GM23338 (cell line): ENCODE measurements around the gene EPHA10. TPM values are rescaled to one million over a fixed set of nuclear protein-coding genes. Genes with fewer than 3 reads are reported as not detected.

Experiments
- ATAC-seq: fragments of 200-7000 bp; cut with Tn5 transposase; 3 replicates; pipeline ENCODE4 v1.9.1; 2020
- DNase-seq: peaks from one replicate; pipeline ENCODE4 v3.0.0-alpha.2; 2015; ENCODE audit warnings: low spot score
- H2AFZ ChIP-seq: fragments of 200-600 bp; sonication (generic); 2 replicates; pipeline ENCODE4 v1.8.0; 2016; ENCODE audit warnings: antibody characterized with exemption, mild to moderate bottlenecking, moderate library complexity
- H3F3A ChIP-seq: fragments of 200-600 bp; sonication (generic); replicated peaks from 2 replicates; pipeline ENCODE4 v1.8.0; 2017; ENCODE audit warnings: antibody characterized with exemption, mixed run types, low read depth
- H3K27ac ChIP-seq: fragments of 200-600 bp; sonication (generic); 2 replicates; pipeline ENCODE4 v1.6.1; 2016; ENCODE audit warnings: low read depth
- H3K27me3 ChIP-seq: fragments of 200-600 bp; sonication (generic); 2 replicates; pipeline ENCODE4 v1.8.0; 2016; ENCODE audit warnings: mild to moderate bottlenecking, mixed run types, moderate library complexity; ENCODE audit not compliant: insufficient read depth
- H3K36me3 ChIP-seq: fragments of 200-600 bp; sonication (generic); 2 replicates; pipeline ENCODE4 v1.8.0; 2016; ENCODE audit warnings: mild to moderate bottlenecking; ENCODE audit not compliant: insufficient read depth
- H3K4me1 ChIP-seq: fragments of 200-600 bp; sonication (generic); 2 replicates; pipeline ENCODE4 v1.8.0; 2016; ENCODE audit warnings: mild to moderate bottlenecking, moderate library complexity; ENCODE audit not compliant: insufficient read depth
- H3K4me2 ChIP-seq: fragments of 200-600 bp; sonication (generic); 2 replicates; pipeline ENCODE4 v1.7.1; 2017; ENCODE audit warnings: mixed run types
- H3K4me3 ChIP-seq: fragments of 200-600 bp; sonication (generic); 2 replicates; pipeline ENCODE4 v1.6.1; 2016; ENCODE audit warnings: mixed run types
- H3K79me2 ChIP-seq: fragments of 200-600 bp; sonication (generic); replicated peaks from 2 replicates; pipeline ENCODE4 v1.8.0; 2017; ENCODE audit warnings: mild to moderate bottlenecking; ENCODE audit not compliant: insufficient read depth
- H3K9me2 ChIP-seq: fragments of 200-600 bp; sonication (generic); 2 replicates; pipeline ENCODE4 v1.8.0; 2017; ENCODE audit not compliant: insufficient read depth
- H4K20me1 ChIP-seq: fragments of 200-600 bp; sonication (generic); replicated peaks from 2 replicates; pipeline ENCODE4 v1.8.0; 2017; ENCODE audit warnings: mild to moderate bottlenecking; ENCODE audit not compliant: insufficient read depth
- H3K27ac Mint-ChIP-seq: 2 replicates; pipeline ENCODE4 v1.8.0; 2020; ENCODE audit warnings: inconsistent platforms, mild to moderate bottlenecking, moderate library complexity, mixed read lengths
- H3K27me3 Mint-ChIP-seq: 3 replicates; pipeline ENCODE4 v1.8.0; 2022; ENCODE audit warnings: low read depth, mild to moderate bottlenecking, moderate library complexity, mixed read lengths, inconsistent platforms; ENCODE audit not compliant: insufficient read depth, poor library complexity
- H3K36me3 Mint-ChIP-seq: 3 replicates; pipeline ENCODE4 v1.8.0; 2021; ENCODE audit warnings: low read depth, mild to moderate bottlenecking, inconsistent platforms, moderate library complexity, mixed read lengths
- H3K4me1 Mint-ChIP-seq: 3 replicates; pipeline ENCODE4 v1.8.0; 2020; ENCODE audit warnings: mild to moderate bottlenecking, inconsistent platforms, mixed read lengths
- H3K4me3 Mint-ChIP-seq: 3 replicates; pipeline ENCODE4 v1.8.0; 2021; ENCODE audit warnings: moderate library complexity, mild to moderate bottlenecking, inconsistent platforms, mixed read lengths
- H3K9me3 Mint-ChIP-seq: 3 replicates; pipeline ENCODE4 v1.8.0; 2020; ENCODE audit warnings: moderate library complexity, mild to moderate bottlenecking, inconsistent platforms, mixed read lengths
- CREB1 ChIP-seq: fragments of 250-450 bp; sonication (Bioruptor Pico); IDR thresholded peaks from 2 replicates; pipeline ENCODE4 v1.5.0; 2020; ENCODE audit warnings: low read depth, mild to moderate bottlenecking, moderate library complexity
- EZH2 ChIP-seq: fragments of 200-600 bp; sonication (generic); IDR thresholded peaks from one replicate; pipeline ENCODE4 v1.8.0; 2017; ENCODE audit warnings: antibody characterized with exemption, mild to moderate bottlenecking, low read depth; ENCODE audit not compliant: unreplicated experiment
- EZH2phosphoT487 ChIP-seq: fragments of 200-600 bp; sonication (generic); IDR thresholded peaks from one replicate; pipeline ENCODE4 v1.8.1; 2018; ENCODE audit warnings: antibody characterized with exemption; ENCODE audit not compliant: unreplicated experiment
- JUNB ChIP-seq: IDR thresholded peaks from one replicate; pipeline ENCODE4 v1.6.1; 2016; ENCODE audit warnings: antibody characterized with exemption; ENCODE audit not compliant: unreplicated experiment
- NANOG ChIP-seq: IDR thresholded peaks from 2 replicates; pipeline ENCODE4 v1.6.1; 2016; ENCODE audit warnings: antibody characterized with exemption, borderline replicate concordance
- POLR2AphosphoS5 ChIP-seq: IDR thresholded peaks from 2 replicates; pipeline ENCODE4 v1.6.1; 2016; ENCODE audit warnings: antibody characterized with exemption, low read depth
- STAT1 ChIP-seq: IDR thresholded peaks from one replicate; pipeline ENCODE4 v1.6.1; 2016; ENCODE audit warnings: antibody characterized with exemption; ENCODE audit not compliant: unreplicated experiment
- ZNF114 ChIP-seq: fragments of 250-450 bp; sonication (Bioruptor Pico); IDR thresholded peaks from 2 replicates; pipeline ENCODE4 v1.5.0; 2020; ENCODE audit warnings: mild to moderate bottlenecking, moderate library complexity
- ZNF331 ChIP-seq: fragments of 250-450 bp; sonication (Bioruptor Pico); IDR thresholded peaks from 2 replicates; pipeline ENCODE4 v1.5.0; 2020; ENCODE audit warnings: low read depth, mild to moderate bottlenecking, moderate library complexity
- polyA plus RNA-seq: library from polyadenylated mRNA; unstranded; fragments of >200 nt; fragmentation: Nextera tagmentation; extraction: Ambion mirVana; gene quantifications from 2 replicates; pipeline ENCODE4 v1.2.1, GENCODE V29; 2016
- total RNA-seq: library from RNA; depleted of rRNA; stranded (reverse); fragments of >200 nt; shearing (Covaris generic); gene quantifications from 2 replicates; pipeline ENCODE4 v1.2.3, GENCODE V29; 2014
- TF ChIP-seq, protein P1 (sequence below): fragments of 250-450 bp; sonication (Bioruptor Pico); IDR thresholded peaks from 2 replicates; pipeline ENCODE4 v1.5.0; 2020; ENCODE audit warnings: mild to moderate bottlenecking, moderate library complexity
- TF ChIP-seq, protein P2 (sequence below): IDR thresholded peaks from one replicate; pipeline ENCODE4 v1.6.1; 2018; ENCODE audit warnings: antibody characterized with exemption; ENCODE audit not compliant: unreplicated experiment
- TF ChIP-seq, protein P3 (sequence below): IDR thresholded peaks from 2 replicates; pipeline ENCODE4 v1.6.1; 2016; ENCODE audit warnings: antibody characterized with exemption
- TF ChIP-seq, protein P4 (sequence below), 2 experiments: fragments of 200-600 bp in 1 of 2; sonication (generic) in 1 of 2; conservative IDR thresholded peaks; 2 replicates each; pipeline versions ENCODE4 v1.5.1 to v1.6.1; 2016 to 2017; ENCODE audit warnings: antibody characterized with exemption in 2 of 2, low read depth in 2 of 2, mild to moderate bottlenecking in 2 of 2, moderate library complexity in 1 of 2

EPHA10 gene
- total and polyA plus RNA-seq, 2 experiments from 2014 or later = 0.76 to 2.4 TPM

DNA sequence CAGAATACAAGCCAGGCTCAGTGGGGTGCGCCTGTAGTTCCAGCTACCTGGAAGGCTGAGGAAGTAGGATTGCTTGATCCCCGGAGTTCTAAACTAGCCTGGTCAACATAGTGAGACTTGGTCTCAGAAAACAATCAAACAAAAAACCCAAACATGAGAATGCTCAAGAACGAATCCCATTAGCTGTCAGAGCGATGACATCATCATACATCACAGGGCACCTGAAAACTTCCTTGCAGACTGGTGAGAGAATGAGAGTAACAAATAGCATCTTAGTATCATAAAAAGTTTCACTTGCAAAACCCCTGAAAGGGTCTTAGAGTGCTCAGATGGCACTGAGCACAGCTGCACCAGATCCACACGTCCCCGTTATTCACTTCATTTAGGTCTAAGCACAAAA is 93.7 kb downstream of the EPHA10 start:
- no peak overlapping the region for H3K4me3 Mint-ChIP-seq
- H3K27ac Mint-ChIP-seq = no peak overlapping the region
- TF ChIP-seq EZH2phosphoT487 = no peak
- TF ChIP-seq ZNF114 (CRISPR knock-in tag) = no peak
- no peak for TF ChIP-seq ZNF331
- TF ChIP-seq, protein P1, sequence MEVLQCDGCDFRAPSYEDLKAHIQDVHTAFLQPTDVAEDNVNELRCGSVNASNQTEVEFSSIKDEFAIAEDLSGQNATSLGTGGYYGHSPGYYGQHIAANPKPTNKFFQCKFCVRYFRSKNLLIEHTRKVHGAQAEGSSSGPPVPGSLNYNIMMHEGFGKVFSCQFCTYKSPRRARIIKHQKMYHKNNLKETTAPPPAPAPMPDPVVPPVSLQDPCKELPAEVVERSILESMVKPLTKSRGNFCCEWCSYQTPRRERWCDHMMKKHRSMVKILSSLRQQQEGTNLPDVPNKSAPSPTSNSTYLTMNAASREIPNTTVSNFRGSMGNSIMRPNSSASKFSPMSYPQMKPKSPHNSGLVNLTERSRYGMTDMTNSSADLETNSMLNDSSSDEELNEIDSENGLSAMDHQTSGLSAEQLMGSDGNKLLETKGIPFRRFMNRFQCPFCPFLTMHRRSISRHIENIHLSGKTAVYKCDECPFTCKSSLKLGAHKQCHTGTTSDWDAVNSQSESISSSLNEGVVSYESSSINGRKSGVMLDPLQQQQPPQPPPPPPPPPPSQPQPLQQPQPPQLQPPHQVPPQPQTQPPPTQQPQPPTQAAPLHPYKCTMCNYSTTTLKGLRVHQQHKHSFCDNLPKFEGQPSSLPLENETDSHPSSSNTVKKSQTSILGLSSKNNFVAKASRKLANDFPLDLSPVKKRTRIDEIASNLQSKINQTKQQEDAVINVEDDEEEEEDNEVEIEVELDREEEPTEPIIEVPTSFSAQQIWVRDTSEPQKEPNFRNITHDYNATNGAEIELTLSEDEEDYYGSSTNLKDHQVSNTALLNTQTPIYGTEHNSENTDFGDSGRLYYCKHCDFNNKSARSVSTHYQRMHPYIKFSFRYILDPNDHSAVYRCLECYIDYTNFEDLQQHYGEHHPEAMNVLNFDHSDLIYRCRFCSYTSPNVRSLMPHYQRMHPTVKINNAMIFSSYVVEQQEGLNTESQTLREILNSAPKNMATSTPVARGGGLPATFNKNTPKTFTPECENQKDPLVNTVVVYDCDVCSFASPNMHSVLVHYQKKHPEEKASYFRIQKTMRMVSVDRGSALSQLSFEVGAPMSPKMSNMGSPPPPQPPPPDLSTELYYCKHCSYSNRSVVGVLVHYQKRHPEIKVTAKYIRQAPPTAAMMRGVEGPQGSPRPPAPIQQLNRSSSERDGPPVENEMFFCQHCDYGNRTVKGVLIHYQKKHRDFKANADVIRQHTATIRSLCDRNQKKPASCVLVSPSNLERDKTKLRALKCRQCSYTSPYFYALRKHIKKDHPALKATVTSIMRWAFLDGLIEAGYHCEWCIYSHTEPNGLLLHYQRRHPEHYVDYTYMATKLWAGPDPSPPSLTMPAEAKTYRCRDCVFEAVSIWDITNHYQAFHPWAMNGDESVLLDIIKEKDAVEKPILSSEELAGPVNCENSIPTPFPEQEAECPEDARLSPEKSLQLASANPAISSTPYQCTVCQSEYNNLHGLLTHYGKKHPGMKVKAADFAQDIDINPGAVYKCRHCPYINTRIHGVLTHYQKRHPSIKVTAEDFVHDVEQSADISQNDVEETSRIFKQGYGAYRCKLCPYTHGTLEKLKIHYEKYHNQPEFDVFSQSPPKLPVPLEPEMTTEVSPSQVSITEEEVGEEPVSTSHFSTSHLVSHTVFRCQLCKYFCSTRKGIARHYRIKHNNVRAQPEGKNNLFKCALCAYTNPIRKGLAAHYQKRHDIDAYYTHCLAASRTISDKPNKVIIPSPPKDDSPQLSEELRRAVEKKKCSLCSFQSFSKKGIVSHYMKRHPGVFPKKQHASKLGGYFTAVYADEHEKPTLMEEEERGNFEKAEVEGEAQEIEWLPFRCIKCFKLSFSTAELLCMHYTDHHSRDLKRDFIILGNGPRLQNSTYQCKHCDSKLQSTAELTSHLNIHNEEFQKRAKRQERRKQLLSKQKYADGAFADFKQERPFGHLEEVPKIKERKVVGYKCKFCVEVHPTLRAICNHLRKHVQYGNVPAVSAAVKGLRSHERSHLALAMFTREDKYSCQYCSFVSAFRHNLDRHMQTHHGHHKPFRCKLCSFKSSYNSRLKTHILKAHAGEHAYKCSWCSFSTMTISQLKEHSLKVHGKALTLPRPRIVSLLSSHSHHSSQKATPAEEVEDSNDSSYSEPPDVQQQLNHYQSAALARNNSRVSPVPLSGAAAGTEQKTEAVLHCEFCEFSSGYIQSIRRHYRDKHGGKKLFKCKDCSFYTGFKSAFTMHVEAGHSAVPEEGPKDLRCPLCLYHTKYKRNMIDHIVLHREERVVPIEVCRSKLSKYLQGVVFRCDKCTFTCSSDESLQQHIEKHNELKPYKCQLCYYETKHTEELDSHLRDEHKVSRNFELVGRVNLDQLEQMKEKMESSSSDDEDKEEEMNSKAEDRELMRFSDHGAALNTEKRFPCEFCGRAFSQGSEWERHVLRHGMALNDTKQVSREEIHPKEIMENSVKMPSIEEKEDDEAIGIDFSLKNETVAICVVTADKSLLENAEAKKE (CRISPR knock-in tag) = no peak
- no peak for TF ChIP-seq CREB1 (CRISPR knock-in tag)
- TF ChIP-seq, protein P2, sequence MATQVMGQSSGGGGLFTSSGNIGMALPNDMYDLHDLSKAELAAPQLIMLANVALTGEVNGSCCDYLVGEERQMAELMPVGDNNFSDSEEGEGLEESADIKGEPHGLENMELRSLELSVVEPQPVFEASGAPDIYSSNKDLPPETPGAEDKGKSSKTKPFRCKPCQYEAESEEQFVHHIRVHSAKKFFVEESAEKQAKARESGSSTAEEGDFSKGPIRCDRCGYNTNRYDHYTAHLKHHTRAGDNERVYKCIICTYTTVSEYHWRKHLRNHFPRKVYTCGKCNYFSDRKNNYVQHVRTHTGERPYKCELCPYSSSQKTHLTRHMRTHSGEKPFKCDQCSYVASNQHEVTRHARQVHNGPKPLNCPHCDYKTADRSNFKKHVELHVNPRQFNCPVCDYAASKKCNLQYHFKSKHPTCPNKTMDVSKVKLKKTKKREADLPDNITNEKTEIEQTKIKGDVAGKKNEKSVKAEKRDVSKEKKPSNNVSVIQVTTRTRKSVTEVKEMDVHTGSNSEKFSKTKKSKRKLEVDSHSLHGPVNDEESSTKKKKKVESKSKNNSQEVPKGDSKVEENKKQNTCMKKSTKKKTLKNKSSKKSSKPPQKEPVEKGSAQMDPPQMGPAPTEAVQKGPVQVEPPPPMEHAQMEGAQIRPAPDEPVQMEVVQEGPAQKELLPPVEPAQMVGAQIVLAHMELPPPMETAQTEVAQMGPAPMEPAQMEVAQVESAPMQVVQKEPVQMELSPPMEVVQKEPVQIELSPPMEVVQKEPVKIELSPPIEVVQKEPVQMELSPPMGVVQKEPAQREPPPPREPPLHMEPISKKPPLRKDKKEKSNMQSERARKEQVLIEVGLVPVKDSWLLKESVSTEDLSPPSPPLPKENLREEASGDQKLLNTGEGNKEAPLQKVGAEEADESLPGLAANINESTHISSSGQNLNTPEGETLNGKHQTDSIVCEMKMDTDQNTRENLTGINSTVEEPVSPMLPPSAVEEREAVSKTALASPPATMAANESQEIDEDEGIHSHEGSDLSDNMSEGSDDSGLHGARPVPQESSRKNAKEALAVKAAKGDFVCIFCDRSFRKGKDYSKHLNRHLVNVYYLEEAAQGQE = no peak
- TF ChIP-seq EZH2 = no peak
- TF ChIP-seq POLR2AphosphoS5 = no peak
- TF ChIP-seq STAT1 = no peak
- TF ChIP-seq, protein P3, sequence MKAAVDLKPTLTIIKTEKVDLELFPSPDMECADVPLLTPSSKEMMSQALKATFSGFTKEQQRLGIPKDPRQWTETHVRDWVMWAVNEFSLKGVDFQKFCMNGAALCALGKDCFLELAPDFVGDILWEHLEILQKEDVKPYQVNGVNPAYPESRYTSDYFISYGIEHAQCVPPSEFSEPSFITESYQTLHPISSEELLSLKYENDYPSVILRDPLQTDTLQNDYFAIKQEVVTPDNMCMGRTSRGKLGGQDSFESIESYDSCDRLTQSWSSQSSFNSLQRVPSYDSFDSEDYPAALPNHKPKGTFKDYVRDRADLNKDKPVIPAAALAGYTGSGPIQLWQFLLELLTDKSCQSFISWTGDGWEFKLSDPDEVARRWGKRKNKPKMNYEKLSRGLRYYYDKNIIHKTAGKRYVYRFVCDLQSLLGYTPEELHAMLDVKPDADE = no peak
- TF ChIP-seq NANOG = no peak
- TF ChIP-seq, protein P4, sequence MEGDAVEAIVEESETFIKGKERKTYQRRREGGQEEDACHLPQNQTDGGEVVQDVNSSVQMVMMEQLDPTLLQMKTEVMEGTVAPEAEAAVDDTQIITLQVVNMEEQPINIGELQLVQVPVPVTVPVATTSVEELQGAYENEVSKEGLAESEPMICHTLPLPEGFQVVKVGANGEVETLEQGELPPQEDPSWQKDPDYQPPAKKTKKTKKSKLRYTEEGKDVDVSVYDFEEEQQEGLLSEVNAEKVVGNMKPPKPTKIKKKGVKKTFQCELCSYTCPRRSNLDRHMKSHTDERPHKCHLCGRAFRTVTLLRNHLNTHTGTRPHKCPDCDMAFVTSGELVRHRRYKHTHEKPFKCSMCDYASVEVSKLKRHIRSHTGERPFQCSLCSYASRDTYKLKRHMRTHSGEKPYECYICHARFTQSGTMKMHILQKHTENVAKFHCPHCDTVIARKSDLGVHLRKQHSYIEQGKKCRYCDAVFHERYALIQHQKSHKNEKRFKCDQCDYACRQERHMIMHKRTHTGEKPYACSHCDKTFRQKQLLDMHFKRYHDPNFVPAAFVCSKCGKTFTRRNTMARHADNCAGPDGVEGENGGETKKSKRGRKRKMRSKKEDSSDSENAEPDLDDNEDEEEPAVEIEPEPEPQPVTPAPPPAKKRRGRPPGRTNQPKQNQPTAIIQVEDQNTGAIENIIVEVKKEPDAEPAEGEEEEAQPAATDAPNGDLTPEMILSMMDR (conservative IDR thresholded peaks at IDR 0.05; ENCODE audit: low read depth in 2 of 2) = no peak
- no peak for TF ChIP-seq JUNB
- Histone ChIP-seq H3K27ac (no peak overlapping the region), H3F3A (no peaks in the 10 kb centered on the region), H4K20me1 (no peaks in the 10 kb centered on the region), H3K27me3 (no peaks in the 10 kb centered on the region), H3K4me3 (no peak overlapping the region), H2AFZ (no peak overlapping the region), H3K4me2 (no peak overlapping the region), H3K9me2 (no peaks in the 10 kb centered on the region), H3K79me2 (no peaks in the 10 kb centered on the region), H3K4me1 (no peaks in the 10 kb centered on the region), H3K36me3 (no peaks in the 10 kb centered on the region)
- ATAC-seq (no peak), DNase-seq (no peak)
- peaks cover 6% of the 10 kb centered on the region for H3K27me3 Mint-ChIP-seq
- peaks cover 2% of the 10 kb centered on the region; the same call in 1 of the 3 replicates for H3K4me1 Mint-ChIP-seq
- H3K9me3 Mint-ChIP-seq = no peaks in the 10 kb centered on the region
- no peaks in the 10 kb centered on the region for H3K36me3 Mint-ChIP-seq
